ENCODE data around the gene SUPT6H. TPM values are rescaled to one million over a fixed set of nuclear protein-coding genes. Genes with fewer than 3 reads are reported as not detected.
A peak's percentile ranks its signal among the peaks of the same experiment; 100 is the strongest.
"Not testable (repeated sequence)": the region's sequence is repeated elsewhere in the genome, so short reads cannot be mapped to it uniquely, and the experiment has no call there.

SUPT6H gene
- total RNA-seq, 1 experiment from 2014 or later: 52.7 TPM

DNA sequence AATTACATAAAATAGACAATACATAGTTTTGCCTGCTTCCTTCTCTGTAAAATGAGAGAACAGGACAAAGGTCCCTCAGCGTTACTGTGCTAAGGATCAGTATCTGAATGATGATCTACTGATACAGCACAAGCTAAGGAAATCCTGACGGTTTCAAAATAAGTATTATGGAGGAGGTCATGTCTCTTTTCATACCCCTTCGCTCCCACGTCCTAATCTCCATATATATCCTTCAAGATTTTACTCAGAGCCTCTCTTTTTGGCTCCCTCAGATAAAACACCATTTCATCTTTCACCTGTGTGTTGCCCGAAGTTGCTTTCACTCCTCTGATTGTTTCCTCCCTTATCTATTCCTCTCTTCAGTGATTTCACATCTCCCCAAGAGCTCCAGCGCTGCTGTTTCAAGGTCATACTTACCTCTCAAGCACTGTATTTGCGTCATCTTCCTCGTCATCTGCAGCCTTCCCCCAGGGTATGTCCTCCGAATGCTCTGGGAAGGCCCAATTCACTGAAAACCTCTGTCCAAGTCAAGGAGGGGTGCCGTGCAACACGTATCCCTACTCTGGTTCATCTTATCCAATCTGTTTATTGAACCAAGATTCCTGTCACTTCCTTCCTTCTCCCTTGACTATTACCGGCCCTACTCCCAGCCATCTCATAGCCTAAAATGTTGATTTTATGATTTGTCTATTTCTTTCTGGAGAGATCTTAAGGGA is 15.8 kb upstream of the SUPT6H start:
- no peak for DNase-seq (ENCODE audit: low spot score)

DNA sequence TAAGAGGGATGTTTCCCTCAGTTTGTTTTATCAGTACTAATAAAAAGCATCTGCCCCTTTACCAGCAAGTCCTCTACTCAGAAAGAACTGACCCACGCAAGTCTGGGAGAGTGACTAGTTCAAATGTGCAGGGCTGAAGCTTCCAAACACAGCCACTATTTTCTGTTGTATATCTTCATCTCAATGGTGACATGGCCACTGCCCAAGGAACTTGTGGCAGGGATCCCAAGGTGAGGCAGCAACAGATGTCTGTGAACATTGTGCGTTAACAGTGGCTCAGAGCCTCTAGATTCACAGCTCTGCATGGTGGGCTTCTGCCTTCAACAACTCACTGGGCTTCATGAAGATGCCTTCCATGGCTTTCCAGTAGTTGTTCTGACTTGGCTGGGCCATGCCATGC is 13.3 kb upstream of the SUPT6H start:
- DNase-seq (ENCODE audit: low spot score): no peak

DNA sequence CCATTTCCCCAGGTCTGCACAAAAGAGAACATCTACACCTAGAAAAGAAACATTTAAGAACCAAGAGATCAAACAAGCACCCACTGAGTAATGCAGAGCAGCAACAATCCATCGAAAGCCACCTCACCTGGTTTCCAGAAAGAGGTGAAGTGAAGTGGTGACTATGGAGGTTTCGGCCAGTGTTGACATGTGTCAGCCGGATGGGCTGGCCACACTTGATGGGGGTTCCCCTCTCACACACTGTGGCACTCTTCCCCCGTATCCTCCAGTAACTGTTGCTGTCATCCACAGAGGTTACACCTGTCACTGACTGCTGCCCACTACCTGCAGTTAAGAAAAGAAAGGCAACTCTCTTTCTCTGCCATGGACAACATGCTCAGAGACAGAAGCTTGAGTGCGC is 6.8 kb upstream of the SUPT6H start:
- no peak for DNase-seq (ENCODE audit: low spot score)

- peak; percentile 28 for DNase-seq (ENCODE audit: low spot score)
These were observed 4.2 kb upstream of the SUPT6H start for GRCh38 chr17:28657756-28658155.

DNA sequence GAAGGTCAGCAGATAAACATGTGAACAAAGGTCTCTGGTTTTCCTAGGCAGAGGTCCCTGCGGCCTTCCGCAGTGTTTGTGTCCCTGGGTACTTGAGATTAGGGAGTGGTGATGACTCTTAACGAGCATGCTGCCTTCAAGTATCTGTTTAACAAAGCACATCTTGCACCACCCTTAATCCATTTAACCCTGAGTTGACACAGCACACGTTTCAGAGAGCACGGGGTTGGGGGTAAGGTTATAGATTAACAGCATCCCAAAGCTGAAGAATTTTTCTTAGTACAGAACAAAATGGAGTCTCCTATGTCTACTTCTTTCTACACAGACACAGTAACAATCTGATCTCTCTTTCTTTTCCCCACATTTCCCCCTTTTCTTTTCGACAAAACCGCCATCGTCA is 3.7 kb upstream of the SUPT6H start:
- not testable (repeated sequence) for DNase-seq (ENCODE audit: low spot score)

DNA sequence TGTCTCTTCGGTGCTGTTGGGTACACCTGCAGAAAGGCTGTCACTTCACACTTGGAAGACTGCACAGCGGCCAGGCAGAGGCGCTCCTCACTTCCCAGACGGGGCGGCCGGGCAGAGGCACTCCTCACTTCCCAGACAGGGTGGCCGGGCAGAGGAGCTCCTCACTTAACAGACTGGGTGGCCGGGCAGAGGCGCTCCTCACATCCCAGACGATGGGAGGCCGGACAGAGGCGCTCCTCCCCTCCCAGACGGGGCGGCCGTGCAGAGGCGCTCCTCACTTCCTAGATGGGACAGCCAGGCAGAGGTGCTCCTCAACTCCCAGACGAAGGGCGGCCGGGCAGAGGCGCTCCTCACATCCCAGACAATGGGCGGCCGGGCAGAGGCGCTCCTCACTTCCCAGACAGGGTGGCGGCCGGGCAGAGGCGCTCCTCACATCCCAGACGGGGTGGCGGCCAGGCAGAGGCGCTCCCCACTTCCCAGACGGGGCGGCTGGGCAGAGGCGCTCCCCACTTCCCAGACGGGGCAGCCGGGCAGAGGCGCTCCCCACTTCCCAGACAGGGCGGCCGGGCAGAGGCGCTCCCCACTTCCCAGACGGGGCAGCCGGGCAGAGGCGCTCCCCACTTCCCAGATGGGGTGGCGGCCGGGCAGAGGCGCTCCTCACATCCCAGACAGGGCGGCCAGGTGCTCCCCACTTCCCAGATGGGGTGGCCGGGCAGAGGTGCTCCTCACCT is 3.1 kb upstream of the SUPT6H start:
- not testable (repeated sequence) for DNase-seq (ENCODE audit: low spot score)

- DNase-seq (ENCODE audit: low spot score): not testable (repeated sequence)
These were observed 2.5 kb upstream of the SUPT6H start for GRCh38 chr17:28659497-28659881.

DNA sequence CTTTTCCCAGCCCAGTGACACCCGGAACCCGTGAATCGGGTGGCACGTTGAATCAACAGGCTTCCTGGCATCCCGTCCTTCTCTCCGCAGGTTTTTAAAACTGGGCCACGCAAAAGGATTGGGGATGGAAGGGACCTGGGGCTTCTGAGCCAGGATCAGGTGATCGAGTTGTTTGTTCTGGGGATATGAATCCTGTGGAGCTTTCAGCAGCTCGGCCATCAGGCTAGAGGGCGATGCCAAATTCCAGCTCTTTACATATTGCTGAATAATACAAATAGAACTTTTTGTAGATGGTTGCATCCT is 473 bp downstream of the SUPT6H start:
- no peak for DNase-seq (ENCODE audit: low spot score)

- DNase-seq (ENCODE audit: low spot score): no peak
These were observed 1.7 kb downstream of the SUPT6H start for GRCh38 chr17:28663723-28664122.

DNA sequence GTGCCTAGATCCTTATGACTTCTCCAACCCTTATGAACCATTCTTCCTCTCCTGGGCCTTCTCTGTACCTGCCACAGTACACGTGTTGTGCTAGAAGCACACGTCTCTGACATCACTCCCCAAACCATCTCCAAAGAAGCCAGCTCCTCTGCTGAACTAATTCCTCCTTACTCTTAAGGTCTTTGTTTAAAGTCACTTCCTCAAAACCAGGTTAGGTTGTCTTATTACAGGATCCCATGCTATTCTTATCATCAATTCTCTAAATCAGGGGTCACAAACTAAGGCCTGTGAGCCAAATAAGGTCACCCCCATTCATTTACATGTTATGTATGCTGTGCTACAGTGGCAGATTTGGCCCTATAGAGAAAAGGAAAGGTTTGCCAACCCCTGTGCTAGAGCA is 4.0 kb downstream of the SUPT6H start:
- DNase-seq (ENCODE audit: low spot score): no peak

- no peak for DNase-seq (ENCODE audit: low spot score)
These were observed 5.9 kb downstream of the SUPT6H start for GRCh38 chr17:28667870-28668269.

- DNase-seq (ENCODE audit: low spot score): no peak
These were observed 7.9 kb downstream of the SUPT6H start for GRCh38 chr17:28669918-28670317.

DNA sequence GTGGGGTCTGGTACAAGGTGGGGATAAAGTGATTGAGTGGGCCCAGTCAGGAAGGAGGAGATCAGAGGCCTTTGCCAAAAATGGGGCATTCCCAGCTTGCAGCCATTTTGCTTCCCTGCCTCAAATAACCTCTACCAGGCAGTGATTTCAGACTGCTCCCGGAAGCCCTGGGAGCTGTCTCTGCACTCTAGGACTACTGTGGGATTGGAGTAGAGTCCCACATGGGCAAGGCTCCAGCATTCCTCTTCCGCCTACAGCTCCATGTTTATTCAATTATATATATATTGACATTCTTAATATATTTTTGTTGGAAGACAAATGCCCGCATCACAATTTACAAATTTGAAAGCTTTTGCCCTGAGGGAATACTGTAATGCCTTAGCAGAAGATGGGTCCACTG is 13.5 kb downstream of the SUPT6H start:
- DNase-seq (ENCODE audit: low spot score): no peak

- no peak for DNase-seq (ENCODE audit: low spot score)
These were observed 14.0 kb downstream of the SUPT6H start for GRCh38 chr17:28675980-28676379.

DNA sequence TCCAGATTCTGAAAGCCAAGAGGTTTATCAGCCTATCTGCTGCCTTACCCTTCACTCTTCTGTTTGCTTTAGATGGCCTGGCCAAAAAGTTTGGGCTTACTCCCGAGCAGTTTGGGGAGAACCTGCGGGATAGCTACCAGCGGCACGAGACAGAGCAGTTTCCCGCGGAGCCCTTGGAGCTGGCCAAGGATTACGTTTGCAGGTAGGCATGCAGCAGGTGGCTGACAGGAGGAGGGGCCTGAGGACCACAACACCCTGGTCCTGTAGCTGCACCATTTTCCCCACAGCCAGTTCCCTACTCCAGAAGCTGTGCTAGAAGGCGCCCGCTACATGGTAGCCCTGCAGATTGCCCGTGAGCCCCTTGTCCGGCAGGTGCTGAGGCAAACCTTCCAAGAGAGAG is 20.6 kb downstream of the SUPT6H start:
- no peak for DNase-seq (ENCODE audit: low spot score)

- DNase-seq (ENCODE audit: low spot score): peak; percentile 59
These were observed 23.0 kb downstream of the SUPT6H start for GRCh38 chr17:28684963-28685362.

- no peak for DNase-seq (ENCODE audit: low spot score)
These were observed 23.4 kb downstream of the SUPT6H start for GRCh38 chr17:28685366-28685765.

DNA sequence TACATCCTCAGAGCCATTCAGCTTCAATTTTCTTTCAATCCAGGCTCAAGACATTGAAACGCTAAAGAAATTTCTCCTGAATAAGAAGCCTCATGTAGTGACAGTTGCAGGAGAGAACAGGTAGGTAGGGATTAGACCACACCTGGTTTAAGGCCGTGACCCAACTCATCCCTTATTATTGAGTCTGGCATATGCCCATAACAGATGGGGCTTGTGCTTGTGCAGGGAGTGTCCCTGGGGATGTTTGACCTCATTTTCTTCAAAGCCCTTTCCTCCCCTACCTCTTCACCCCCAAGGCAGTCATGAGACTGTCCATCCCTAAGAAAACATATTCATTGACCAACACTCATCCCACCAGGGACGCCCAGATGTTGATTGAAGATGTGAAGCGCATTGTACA is 24.3 kb downstream of the SUPT6H start:
- no peak for DNase-seq (ENCODE audit: low spot score)

GRCh38 chr17:28688481-28688880 is 26.5 kb downstream of the SUPT6H start:
- DNase-seq (ENCODE audit: low spot score): no peak

- no peak for DNase-seq (ENCODE audit: low spot score)
These were observed 27.0 kb downstream of the SUPT6H start for GRCh38 chr17:28689011-28689410.

DNA sequence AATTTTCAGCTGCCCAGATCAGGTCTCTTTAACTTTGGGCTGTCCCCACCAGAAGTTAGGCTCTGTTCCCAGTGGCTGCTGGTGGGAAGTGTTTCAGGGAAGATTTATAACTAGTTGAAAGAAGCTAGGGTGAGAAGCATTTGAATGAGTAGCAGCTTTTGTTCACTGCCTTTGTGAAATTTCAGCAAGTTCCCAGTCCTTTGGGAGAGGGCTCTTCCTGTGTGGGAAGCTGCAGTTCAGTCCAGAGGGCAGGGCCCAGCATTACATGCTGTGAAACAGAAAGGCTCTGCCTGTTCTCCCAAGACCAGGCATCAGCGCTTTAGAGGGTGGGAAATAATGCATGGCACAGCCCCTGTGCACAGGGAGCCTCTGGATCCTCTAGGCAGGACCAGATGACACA is 31.9 kb downstream of the SUPT6H start:
- DNase-seq (ENCODE audit: low spot score): no peak

- DNase-seq (ENCODE audit: low spot score): no peak
These were observed 36.4 kb downstream of the SUPT6H start for GRCh38 chr17:28698253-28698941.

- no peak for DNase-seq (ENCODE audit: low spot score)
These were observed 38.3 kb downstream of the SUPT6H start for GRCh38 chr17:28700278-28700677.
